Activated CD4-positive, alpha-beta T cell treated with anti-CD3 and anti-CD28 coated beads for 4 hours (primary cell): Measurements from ENCODE around the gene NDFIP1.

Source experiments
- DNase-seq, 2 donors: peaks; one replicate each; pipeline ENCODE4 v3.0.0-alpha.2; 2020

NDFIP1 gene

DNA sequence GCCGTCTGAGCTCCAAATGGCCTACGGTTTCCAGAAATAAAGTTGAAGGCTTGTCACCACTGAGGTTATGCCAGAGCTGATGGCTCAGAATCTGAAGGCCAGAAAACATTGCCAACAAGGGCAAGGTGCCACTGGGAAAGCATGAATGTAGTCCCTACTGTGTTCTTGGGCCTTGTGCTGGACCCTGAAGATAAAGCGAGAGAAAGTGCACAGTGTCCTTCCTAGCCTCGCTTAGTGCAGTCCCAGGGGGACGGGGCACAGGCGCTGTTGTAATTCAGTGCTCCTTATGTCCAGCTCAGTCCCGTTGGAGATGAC, 84.5 kb downstream of the NDFIP1 start:
- no peak for DNase-seq

DNA sequence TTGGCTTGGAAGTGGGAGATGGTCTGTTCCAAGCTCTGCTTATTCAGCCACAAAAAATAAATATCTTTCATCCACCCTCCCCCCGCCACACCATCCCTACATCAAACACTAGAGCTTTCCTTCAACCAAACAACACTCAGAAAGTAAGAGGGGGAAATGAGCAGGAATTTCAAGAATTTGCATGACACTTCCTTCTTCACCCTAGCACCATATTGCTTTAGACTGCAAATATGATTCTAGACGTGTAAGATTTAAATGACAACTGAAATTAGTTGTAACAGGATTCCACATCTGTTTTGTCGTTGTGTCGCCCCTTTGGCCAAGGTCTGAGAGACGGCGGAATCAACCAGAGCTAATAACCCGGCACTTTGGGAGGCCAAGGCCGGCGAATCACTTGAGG, 88.5 kb downstream of the NDFIP1 start:
- DNase-seq = no peak

DNA sequence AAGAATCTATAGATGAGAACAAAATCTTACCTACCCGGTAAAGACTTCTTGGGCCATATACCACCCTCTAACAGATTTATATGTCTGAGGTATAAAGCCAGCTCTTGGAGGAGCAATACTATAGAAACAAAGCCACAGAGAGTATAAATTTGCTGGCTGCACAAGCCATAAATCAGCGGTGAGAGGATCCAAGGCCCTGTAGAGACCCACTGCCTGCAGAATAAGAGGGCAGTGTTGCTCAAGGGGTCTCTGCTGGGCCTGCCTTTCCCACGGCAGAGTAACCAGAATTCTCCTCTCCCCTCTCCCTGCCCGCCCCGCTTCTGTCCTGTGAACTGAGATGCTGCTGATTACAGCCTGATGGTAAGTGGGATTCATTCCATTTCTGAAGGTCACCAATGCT, 89.2 kb downstream of the NDFIP1 start:
- DNase-seq = no peak

DNA sequence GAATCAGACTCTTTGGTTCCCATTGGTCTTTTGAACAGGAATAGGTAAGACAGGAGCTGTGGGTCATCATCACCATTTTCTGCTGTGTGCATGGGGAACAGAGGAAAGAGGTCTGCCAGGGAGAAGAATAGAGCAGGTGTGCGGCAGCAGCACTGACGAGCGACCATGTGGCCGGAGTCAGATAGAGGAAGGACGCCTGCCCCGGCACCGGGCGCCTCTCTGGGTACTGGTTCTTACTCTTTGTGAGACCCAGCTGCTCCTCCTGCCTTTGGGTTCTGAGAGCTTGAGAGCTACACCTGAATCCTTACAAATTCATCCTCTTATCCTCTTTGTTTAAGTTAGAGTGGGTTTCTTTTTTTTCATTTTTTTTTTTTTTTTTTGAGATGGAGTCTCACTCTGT, 90.8 kb downstream of the NDFIP1 start:
- no peak for DNase-seq

DNA sequence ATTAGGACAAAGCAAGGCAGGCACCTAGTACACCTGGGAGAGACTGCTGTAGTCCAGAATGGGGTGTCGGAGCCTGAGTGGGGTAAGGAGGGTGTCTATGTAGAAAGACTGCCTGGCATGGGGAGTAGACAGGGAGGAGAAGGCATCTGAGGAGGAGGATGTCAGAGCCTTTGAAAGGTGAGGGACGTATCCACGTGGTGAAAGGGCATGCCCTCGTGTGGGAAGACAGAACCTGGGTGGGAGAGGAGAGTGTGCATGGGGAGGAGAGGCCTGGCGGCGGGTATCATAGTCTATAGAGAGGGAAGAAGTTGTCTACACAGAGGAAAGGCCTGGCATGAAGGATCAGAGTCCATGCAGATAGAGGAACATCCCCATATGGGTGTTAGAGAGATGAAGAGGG, 91.8 kb downstream of the NDFIP1 start:
- DNase-seq = no peak

DNA sequence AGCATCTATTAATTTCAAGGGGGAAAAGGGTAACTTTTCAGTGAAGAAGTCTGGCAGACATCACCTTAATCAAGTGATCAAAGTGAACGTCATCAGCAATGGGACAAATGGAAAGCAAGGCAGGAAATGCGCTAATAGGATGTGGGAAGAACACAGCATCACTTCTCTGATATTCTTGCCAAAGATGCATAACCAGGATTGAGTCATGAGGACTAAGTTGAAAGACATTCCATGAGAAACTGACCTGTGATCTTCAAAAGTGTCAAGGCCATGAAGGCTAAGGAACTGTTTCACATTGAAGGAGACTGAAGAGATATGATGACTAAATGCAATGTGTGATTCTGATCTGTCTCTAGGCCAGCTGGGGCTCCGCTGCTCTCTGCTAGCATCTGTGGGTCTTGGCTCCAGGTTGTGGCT, 92.9 kb downstream of the NDFIP1 start:
- no peak for DNase-seq

DNA sequence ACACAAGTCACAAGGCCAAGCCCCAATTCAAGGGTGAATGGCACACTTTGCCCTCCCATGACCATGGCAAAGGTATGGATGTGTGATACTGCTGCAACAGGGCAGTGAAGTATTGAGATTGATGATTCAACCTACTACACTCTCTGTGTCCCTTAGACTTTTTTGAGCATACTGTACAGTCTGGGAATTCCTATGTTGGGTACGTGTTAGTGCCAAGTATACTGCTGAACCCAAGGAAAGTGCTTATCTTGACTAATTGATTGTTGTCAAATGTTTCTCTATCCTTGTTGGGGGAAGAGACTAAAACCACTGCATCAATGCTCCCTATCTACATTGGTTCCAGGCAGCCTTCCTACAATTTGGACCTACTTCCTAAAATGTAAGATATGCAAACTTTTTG, 93.7 kb downstream of the NDFIP1 start:
- no peak for DNase-seq
